OCI-LY1 (cell line): ENCODE data around the gene DDA1.

Source experiments
- EZH2 ChIP-seq: fragments of 200-600 bp; sonication (generic), shearing (Covaris generic); IDR thresholded peaks from 2 replicates; pipeline ENCODE4 v1.8.0; 2017; ENCODE audit warnings: borderline replicate concordance, mixed run types, mild to moderate bottlenecking, antibody characterized with exemption, low read length, moderate library complexity, mixed read lengths
- TF ChIP-seq, protein P1 (sequence below): fragments of 200-600 bp; sonication (generic), shearing (Covaris generic); IDR thresholded peaks from 2 replicates; pipeline ENCODE4 v1.5.1; 2017; ENCODE audit warnings: mild to moderate bottlenecking, antibody characterized with exemption, low read length, moderate library complexity, mixed read lengths

- TF ChIP-seq, protein P1, sequence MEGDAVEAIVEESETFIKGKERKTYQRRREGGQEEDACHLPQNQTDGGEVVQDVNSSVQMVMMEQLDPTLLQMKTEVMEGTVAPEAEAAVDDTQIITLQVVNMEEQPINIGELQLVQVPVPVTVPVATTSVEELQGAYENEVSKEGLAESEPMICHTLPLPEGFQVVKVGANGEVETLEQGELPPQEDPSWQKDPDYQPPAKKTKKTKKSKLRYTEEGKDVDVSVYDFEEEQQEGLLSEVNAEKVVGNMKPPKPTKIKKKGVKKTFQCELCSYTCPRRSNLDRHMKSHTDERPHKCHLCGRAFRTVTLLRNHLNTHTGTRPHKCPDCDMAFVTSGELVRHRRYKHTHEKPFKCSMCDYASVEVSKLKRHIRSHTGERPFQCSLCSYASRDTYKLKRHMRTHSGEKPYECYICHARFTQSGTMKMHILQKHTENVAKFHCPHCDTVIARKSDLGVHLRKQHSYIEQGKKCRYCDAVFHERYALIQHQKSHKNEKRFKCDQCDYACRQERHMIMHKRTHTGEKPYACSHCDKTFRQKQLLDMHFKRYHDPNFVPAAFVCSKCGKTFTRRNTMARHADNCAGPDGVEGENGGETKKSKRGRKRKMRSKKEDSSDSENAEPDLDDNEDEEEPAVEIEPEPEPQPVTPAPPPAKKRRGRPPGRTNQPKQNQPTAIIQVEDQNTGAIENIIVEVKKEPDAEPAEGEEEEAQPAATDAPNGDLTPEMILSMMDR: no peak
- TF ChIP-seq EZH2: no peak
Observed at GRCh38 chr19:17300992-17301619, 8.3 kb upstream of the DDA1 start.
